ENCODE data around the gene DPYSL3. TPM values are rescaled to one million over a fixed set of nuclear protein-coding genes. Genes with fewer than 3 reads are reported as not detected.

The DPYSL3 gene
- total and polyA plus RNA-seq, 2 donors, result 3.7 to 9.2 TPM

DNA sequence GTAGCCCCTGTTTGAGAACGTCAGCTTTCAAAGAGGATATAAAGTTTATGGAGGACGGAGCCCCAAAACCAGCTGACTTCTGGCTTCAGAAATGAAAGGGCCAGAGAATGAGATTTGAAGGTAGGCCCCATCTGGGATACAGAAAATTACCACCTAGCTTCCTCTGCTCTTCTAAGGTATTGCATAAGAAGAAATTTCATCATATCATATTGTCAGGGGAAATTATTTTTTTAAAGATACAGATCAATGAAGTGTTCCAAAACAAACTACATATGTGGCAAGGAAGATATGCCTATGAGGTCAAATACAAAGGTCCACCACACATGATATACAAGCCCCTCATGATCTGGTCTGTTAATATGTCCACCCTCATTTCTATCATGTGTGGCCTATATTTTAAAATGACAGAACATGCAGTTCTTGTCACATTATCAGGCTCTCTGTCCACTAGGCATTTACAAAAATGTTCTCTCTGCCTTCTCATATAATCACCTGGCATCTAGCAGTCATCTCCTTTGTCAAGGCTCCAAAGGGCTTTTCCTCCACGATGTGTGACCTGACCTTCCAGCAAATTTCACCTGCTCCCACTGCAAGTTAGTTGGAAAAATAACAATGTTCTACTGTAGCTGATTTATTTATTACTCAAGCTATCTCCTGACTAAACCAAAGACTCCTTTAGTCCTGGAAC lies 83.1 kb downstream of the DPYSL3 start:
- WGBS, result 93% methylated on average over 3 of the region's 3 CpGs
- no peak for DNase-seq (ENCODE audit: low read depth in 6 of 9, low spot score in 9 of 9)
- H3K4me1 ChIP-seq (ENCODE audit: control insufficient read depth in 2 of 2, insufficient read depth in 2 of 2, low read length in 2 of 2), result no peaks in the 10 kb centered on the region
- H3K4me3 ChIP-seq (ENCODE audit: low read length in 2 of 2), result no peak overlapping the region
- H3K27ac ChIP-seq (ENCODE audit: low read depth in 1 of 2, low read length in 1 of 2), result no peak overlapping the region
- H3K36me3 ChIP-seq (ENCODE audit: control insufficient read depth in 2 of 2, insufficient read depth in 2 of 2, low read length in 1 of 2), result no peaks in the 10 kb centered on the region
- no peaks in the 10 kb centered on the region for H3K9me3 ChIP-seq (ENCODE audit: control insufficient read depth in 2 of 2, insufficient read depth in 1 of 2, low read length in 1 of 2)
- H3K27me3 ChIP-seq (ENCODE audit: control insufficient read depth in 2 of 2, insufficient read depth in 1 of 2, low read length in 1 of 2), result no peaks in the 10 kb centered on the region

DNA sequence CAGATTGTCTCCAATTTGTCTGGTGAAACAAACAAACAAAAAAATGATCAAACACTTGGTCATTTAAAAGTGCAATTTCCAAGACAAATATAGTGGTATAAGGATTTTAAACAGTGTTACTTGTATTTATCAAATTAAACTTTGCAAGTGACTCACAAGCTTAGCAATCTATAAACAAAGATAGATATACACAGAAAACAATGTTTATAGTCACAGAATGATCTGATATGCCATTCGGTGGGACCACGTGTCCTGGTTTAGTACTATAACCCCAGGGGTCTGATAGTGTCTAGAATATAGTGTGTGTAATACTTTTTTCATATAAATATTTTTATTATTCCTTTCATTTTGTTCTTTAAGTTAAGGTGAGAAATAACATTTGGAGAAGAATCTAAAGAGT lies 91.3 kb downstream of the DPYSL3 start:
- no peak overlapping the region for H3K27ac ChIP-seq (ENCODE audit: low read depth in 1 of 2, low read length in 1 of 2)
- 98% methylated on average over 2 of the region's 2 CpGs for WGBS

DNA sequence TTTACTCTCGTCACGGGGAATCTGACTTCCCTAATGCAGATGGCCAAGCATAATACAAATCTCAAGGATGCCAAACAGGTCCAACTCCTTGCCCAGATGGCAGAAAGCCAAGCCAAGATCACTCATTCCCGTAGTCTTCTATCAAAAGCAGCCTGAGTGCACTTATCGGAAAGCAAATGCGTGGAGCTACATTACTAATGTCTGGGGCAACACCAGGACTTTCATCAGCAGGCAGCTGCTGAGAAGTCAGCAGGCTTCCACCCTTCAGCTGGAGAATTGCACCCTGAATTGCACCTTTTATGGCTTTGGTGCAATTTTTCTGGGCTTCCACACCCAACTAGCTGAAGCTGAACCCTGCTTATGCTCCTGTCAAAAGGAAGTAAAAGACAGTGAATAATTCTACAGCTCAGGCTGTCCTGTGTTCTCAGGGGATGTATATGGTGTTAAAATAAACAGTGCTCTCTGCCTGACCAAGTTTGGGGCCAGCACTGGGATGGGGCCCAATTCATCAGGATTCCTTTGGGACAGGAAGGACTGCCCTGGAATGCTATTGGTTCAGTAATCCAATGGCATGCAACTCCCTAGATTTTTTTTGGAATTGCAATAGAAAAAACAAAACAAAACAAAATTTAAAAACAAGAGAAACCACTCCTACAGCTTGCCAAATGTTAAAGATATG lies 92.6 kb downstream of the DPYSL3 start:
- no peak for DNase-seq (ENCODE audit: low read depth in 6 of 9, low spot score in 9 of 9)
- H3K9me3 ChIP-seq (ENCODE audit: control insufficient read depth in 2 of 2, insufficient read depth in 1 of 2, low read length in 1 of 2), result no peaks in the 10 kb centered on the region
- no peaks in the 10 kb centered on the region for H3K4me1 ChIP-seq (ENCODE audit: control insufficient read depth in 2 of 2, insufficient read depth in 2 of 2, low read length in 2 of 2)
- no peak overlapping the region for H3K4me3 ChIP-seq (ENCODE audit: low read length in 2 of 2)
- H3K27ac ChIP-seq (ENCODE audit: low read depth in 1 of 2, low read length in 1 of 2), result no peak overlapping the region
- no peaks in the 10 kb centered on the region for H3K36me3 ChIP-seq (ENCODE audit: control insufficient read depth in 2 of 2, insufficient read depth in 2 of 2, low read length in 1 of 2)
- H3K27me3 ChIP-seq (ENCODE audit: control insufficient read depth in 2 of 2, insufficient read depth in 1 of 2, low read length in 1 of 2), result no peaks in the 10 kb centered on the region
- 88% methylated on average over 5 of the region's 5 CpGs for WGBS

More for the DNA sequence above, 91.3 kb downstream of the DPYSL3 start:
- Histone ChIP-seq H3K9me3 (ENCODE audit: control insufficient read depth in 2 of 2, insufficient read depth in 1 of 2, low read length in 1 of 2) (no peaks in the 10 kb centered on the region), H3K27me3 (ENCODE audit: control insufficient read depth in 2 of 2, insufficient read depth in 1 of 2, low read length in 1 of 2) (no peaks in the 10 kb centered on the region), H3K4me3 (ENCODE audit: low read length in 2 of 2) (no peak overlapping the region), H3K36me3 (ENCODE audit: control insufficient read depth in 2 of 2, insufficient read depth in 2 of 2, low read length in 1 of 2) (no peaks in the 10 kb centered on the region), H3K4me1 (ENCODE audit: control insufficient read depth in 2 of 2, insufficient read depth in 2 of 2, low read length in 2 of 2) (no peaks in the 10 kb centered on the region)
- DNase-seq (ENCODE audit: low read depth in 6 of 9, low spot score in 9 of 9), result no peak

DNA sequence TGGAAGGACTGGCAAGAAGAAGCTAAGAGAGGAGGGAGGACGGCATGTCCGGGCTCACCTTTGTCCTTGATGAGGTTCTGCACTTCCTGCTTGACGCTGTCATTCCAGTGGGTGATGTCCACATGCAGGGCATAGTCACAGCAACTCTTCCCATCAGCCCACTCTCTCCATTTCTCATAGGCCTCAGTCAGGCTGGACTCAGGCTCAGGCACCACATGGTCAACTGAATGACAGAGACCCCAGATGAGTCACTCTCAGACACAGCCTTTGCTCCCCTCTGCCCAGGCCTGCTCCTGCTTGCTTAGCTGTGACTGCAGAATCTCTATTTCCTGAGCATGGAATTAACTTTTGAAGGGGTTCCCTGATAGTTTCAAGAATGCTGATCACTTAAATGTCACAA lies 94.2 kb downstream of the DPYSL3 start:
- H3K4me3 ChIP-seq (ENCODE audit: low read length in 2 of 2), result no peak overlapping the region
- 94% methylated on average over 3 of the region's 3 CpGs for WGBS
- H3K27ac ChIP-seq (ENCODE audit: low read depth in 1 of 2, low read length in 1 of 2), result no peak overlapping the region
- no peaks in the 10 kb centered on the region for H3K4me1 ChIP-seq (ENCODE audit: control insufficient read depth in 2 of 2, insufficient read depth in 2 of 2, low read length in 2 of 2)
- no peak for DNase-seq (ENCODE audit: low read depth in 6 of 9, low spot score in 9 of 9)
- no peaks in the 10 kb centered on the region for H3K36me3 ChIP-seq (ENCODE audit: control insufficient read depth in 2 of 2, insufficient read depth in 2 of 2, low read length in 1 of 2)
- H3K27me3 ChIP-seq (ENCODE audit: control insufficient read depth in 2 of 2, insufficient read depth in 1 of 2, low read length in 1 of 2), result no peaks in the 10 kb centered on the region
- no peaks in the 10 kb centered on the region for H3K9me3 ChIP-seq (ENCODE audit: control insufficient read depth in 2 of 2, insufficient read depth in 1 of 2, low read length in 1 of 2)

DNA sequence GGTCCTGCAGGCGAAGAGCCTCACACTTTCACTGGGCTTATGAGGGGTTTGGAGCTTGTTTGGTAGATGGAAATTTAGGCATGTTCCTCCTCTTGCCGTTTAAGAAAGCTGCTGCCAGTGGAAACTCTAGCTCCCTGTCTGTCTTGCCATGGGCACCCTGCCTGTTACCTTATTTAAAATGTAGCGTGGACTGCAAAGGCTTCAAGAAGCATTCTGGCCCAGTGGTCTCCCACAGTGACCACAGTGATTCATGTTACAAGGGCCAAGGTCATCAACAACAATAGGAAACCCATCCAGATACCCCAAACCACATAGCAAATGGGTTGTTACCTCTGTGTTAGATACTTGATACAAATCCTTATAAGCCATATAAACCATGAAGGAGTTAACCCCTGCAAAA lies 96.6 kb downstream of the DPYSL3 start:
- Histone ChIP-seq H3K4me3 (ENCODE audit: low read length in 2 of 2) (no peak overlapping the region), H3K9me3 (ENCODE audit: control insufficient read depth in 2 of 2, insufficient read depth in 1 of 2, low read length in 1 of 2) (no peaks in the 10 kb centered on the region), H3K4me1 (ENCODE audit: control insufficient read depth in 2 of 2, insufficient read depth in 2 of 2, low read length in 2 of 2) (no peaks in the 10 kb centered on the region), H3K36me3 (ENCODE audit: control insufficient read depth in 2 of 2, insufficient read depth in 2 of 2, low read length in 1 of 2) (no peaks in the 10 kb centered on the region), H3K27me3 (ENCODE audit: control insufficient read depth in 2 of 2, insufficient read depth in 1 of 2, low read length in 1 of 2) (no peaks in the 10 kb centered on the region), H3K27ac (ENCODE audit: low read depth in 1 of 2, low read length in 1 of 2) (no peak overlapping the region)
- DNase-seq (ENCODE audit: low read depth in 6 of 9, low spot score in 9 of 9), result no peak
- WGBS, result 94% methylated on average over 3 of the region's 3 CpGs

DNA sequence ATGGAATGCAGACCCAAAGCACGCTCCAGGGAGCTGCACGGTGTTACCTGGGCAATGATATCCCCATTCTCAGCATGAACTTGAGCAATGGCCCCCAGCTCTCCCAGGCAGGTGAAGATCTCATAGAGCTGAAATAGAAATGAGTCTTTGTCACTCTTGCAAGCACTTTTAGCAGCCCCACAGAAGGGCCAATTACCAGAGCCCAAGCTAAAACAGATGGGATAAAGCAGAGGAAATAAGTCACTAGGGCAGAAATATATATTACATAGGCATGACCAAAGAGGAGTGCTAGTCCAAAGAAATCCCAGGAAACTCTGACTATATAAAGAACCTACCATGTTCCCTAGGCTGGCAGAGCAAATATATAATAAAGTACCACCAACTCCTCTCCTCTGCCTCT lies 97.3 kb downstream of the DPYSL3 start:
- 90% methylated on average over 2 of the region's 2 CpGs for WGBS

DNA sequence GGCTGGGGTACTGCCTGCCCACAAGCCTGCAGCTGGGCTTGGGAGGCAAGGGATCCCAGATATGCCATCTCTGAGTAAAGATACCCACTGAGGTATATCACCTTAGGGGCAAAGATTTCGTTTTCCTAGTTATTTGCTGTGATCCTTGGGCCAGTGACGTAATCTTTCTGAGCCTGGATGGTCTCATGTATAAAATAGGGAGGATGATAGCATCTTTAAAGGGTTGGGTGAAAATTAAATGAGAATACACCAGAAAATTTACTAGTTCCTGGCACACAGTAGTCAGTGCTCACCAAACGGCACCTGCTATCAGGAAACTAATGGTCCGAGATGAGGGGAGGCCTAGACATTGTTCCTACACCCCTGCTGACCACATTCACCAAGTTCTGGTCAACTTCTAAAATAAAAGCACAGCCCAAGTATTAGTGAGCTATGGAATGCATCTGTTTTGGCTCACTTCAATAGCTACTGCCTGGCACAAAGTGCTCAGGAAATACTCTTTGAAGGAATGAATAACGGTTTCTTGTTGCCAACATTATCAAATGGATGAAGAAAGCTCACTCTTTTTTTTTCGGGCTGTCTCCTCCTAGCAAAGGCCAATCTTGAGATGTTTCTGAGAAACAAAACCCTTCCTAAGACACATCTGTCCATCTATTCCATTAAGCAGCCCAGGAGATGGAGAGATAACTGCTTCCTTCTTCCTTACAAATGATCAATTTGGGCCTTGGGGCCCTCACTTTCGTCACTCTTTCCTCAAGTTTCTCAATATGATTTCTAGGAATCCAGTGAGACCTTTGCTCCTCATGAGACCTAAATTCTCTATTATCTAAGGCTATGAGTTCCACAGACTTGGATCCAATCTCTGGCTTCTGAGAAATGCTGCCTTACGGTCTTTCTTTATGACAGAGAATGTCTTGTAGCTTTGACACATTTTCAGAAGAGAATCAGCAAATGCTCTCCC lies 98.2 kb downstream of the DPYSL3 start:
- no peaks in the 10 kb centered on the region for H3K4me1 ChIP-seq (ENCODE audit: control insufficient read depth in 2 of 2, insufficient read depth in 2 of 2, low read length in 2 of 2)
- no peaks in the 10 kb centered on the region for H3K9me3 ChIP-seq (ENCODE audit: control insufficient read depth in 2 of 2, insufficient read depth in 1 of 2, low read length in 1 of 2)
- H3K27me3 ChIP-seq (ENCODE audit: control insufficient read depth in 2 of 2, insufficient read depth in 1 of 2, low read length in 1 of 2), result no peaks in the 10 kb centered on the region
- DNase-seq (ENCODE audit: low read depth in 6 of 9, low spot score in 9 of 9), result no peak
- no peaks in the 10 kb centered on the region for H3K36me3 ChIP-seq (ENCODE audit: control insufficient read depth in 2 of 2, insufficient read depth in 2 of 2, low read length in 1 of 2)
- 78% methylated on average over 8 of the region's 8 CpGs for WGBS
- H3K4me3 ChIP-seq (ENCODE audit: low read length in 2 of 2), result no peak overlapping the region
- H3K27ac ChIP-seq (ENCODE audit: low read depth in 1 of 2, low read length in 1 of 2), result no peak overlapping the region

More for the DNA sequence above, 97.3 kb downstream of the DPYSL3 start:
- no peak overlapping the region for H3K27ac ChIP-seq (ENCODE audit: low read depth in 1 of 2, low read length in 1 of 2)
- no peaks in the 10 kb centered on the region for H3K36me3 ChIP-seq (ENCODE audit: control insufficient read depth in 2 of 2, insufficient read depth in 2 of 2, low read length in 1 of 2)
- no peaks in the 10 kb centered on the region for H3K27me3 ChIP-seq (ENCODE audit: control insufficient read depth in 2 of 2, insufficient read depth in 1 of 2, low read length in 1 of 2)
- no peaks in the 10 kb centered on the region for H3K4me1 ChIP-seq (ENCODE audit: control insufficient read depth in 2 of 2, insufficient read depth in 2 of 2, low read length in 2 of 2)
- no peaks in the 10 kb centered on the region for H3K9me3 ChIP-seq (ENCODE audit: control insufficient read depth in 2 of 2, insufficient read depth in 1 of 2, low read length in 1 of 2)
- DNase-seq (ENCODE audit: low read depth in 6 of 9, low spot score in 9 of 9), result no peak
- H3K4me3 ChIP-seq (ENCODE audit: low read length in 2 of 2), result no peak overlapping the region

DNA sequence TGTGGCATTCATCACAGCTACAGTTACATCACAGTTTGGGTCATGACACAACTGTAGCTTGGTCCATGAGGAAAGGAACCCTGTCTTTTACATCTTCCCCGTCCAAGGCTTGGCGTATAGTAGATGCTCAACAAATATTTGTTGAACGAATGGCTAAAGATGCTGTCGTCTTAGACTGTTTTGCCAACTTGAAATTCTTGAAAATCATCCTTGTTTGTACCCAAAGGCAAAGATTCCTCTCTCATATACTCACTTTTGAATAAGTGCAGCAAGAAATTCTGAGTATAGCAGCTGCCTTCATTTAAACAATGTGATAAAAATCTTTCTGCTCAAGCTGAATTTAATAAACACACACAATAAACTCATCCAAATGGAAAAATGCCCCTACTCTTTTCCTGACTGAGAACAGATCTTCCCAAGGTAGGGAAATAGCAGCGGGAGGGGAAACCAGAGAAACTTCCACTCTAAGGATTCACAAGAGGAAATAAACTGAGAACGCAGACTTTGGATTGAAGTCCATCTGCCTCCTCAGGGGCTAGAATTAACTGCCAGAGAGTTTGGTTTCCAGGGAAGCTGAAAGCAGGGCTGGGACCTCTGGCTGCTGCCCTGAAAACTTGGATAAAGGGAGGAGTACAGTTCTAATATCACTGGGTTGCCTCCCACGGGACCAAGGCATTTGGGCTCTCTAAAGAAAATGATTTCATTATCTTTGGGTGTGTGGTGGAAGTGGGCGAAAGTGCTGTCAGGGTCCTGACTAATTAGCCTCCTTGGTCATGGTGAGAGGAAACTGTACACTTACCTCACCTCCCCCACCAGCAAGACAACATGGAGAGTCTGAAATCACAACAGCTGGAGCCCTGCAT lies 99.1 kb downstream of the DPYSL3 start:
- no peak for DNase-seq (ENCODE audit: low read depth in 6 of 9, low spot score in 9 of 9)
- Histone ChIP-seq H3K36me3 (ENCODE audit: control insufficient read depth in 2 of 2, insufficient read depth in 2 of 2, low read length in 1 of 2) (no peaks in the 10 kb centered on the region), H3K4me3 (ENCODE audit: low read length in 2 of 2) (no peak overlapping the region), H3K9me3 (ENCODE audit: control insufficient read depth in 2 of 2, insufficient read depth in 1 of 2, low read length in 1 of 2) (no peaks in the 10 kb centered on the region), H3K4me1 (ENCODE audit: control insufficient read depth in 2 of 2, insufficient read depth in 2 of 2, low read length in 2 of 2) (no peaks in the 10 kb centered on the region), H3K27ac (ENCODE audit: low read depth in 1 of 2, low read length in 1 of 2) (no peak overlapping the region), H3K27me3 (ENCODE audit: control insufficient read depth in 2 of 2, insufficient read depth in 1 of 2, low read length in 1 of 2) (no peaks in the 10 kb centered on the region)
- 92% methylated on average over 8 of the region's 8 CpGs for WGBS
